Glutamatergic neuron (in vitro differentiated cells): ENCODE results near the gene RMDN3. TPM values are rescaled to one million over a fixed set of nuclear protein-coding genes. Genes with fewer than 3 reads are reported as not detected.

Experiments
- DNase-seq: peaks from one replicate; pipeline ENCODE4 v3.0.0; 2022
- H3K27ac Mint-ChIP-seq: one replicate; pipeline ENCODE4 v1.8.0; 2020; ENCODE audit warnings: mild to moderate bottlenecking, mixed read lengths, inconsistent platforms; ENCODE audit not compliant: unreplicated experiment
- H3K27me3 Mint-ChIP-seq: one replicate; pipeline ENCODE4 v1.8.0; 2020; ENCODE audit warnings: mild to moderate bottlenecking, moderate library complexity, mixed read lengths, inconsistent platforms; ENCODE audit not compliant: unreplicated experiment
- H3K36me3 Mint-ChIP-seq: one replicate; pipeline ENCODE4 v1.8.0; 2020; ENCODE audit warnings: mild to moderate bottlenecking, mixed read lengths, inconsistent platforms; ENCODE audit not compliant: unreplicated experiment
- H3K4me1 Mint-ChIP-seq: one replicate; pipeline ENCODE4 v1.8.0; 2020; ENCODE audit warnings: mild to moderate bottlenecking, low read depth, mixed read lengths, inconsistent platforms; ENCODE audit not compliant: unreplicated experiment
- H3K4me3 Mint-ChIP-seq: one replicate; pipeline ENCODE4 v1.8.0; 2020; ENCODE audit warnings: mild to moderate bottlenecking, mixed read lengths, inconsistent platforms; ENCODE audit not compliant: unreplicated experiment
- H3K9me3 Mint-ChIP-seq: one replicate; pipeline ENCODE4 v1.8.0; 2020; ENCODE audit warnings: mild to moderate bottlenecking, moderate library complexity, mixed read lengths, inconsistent platforms; ENCODE audit not compliant: unreplicated experiment
- total RNA-seq: library from RNA; stranded (reverse); fragmentation: NEBNext Ultra II Directional; extraction: Animal tissue kit (Norgen Biotek cat#: 25700); gene quantifications from one replicate; pipeline ENCODE4 v1.2.1, GENCODE V29; 2021; ENCODE audit not compliant: unreplicated experiment
- TF ChIP-seq, protein P1 (sequence below): fragments of 200-600 bp; sonication (generic); IDR thresholded peaks from one replicate; pipeline ENCODE4 v1.5.0; 2021; ENCODE audit not compliant: partially characterized antibody, unreplicated experiment

RMDN3 gene
- total RNA-seq, 1 donor from 2014 or later, result 37.1 TPM

DNA sequence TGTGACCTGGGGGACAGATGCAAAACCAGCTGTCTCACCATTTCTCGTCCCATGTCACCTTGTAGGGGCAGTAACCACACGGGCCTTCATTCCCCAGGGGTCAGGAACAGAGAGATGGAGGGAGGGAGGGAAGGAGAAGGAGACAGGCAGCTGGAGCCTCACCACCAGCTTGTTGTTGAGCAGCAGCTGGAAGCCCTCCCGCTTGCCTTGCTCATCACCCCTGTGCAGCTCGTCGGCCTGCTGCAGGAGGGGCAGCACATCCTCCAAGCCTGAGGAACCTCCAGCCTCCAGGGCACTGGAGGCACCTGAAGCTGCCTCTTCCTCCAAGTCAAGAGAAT lies 10.3 kb downstream of the RMDN3 start:
- DNase-seq, result peak; percentile 56
- TF ChIP-seq, protein P1, sequence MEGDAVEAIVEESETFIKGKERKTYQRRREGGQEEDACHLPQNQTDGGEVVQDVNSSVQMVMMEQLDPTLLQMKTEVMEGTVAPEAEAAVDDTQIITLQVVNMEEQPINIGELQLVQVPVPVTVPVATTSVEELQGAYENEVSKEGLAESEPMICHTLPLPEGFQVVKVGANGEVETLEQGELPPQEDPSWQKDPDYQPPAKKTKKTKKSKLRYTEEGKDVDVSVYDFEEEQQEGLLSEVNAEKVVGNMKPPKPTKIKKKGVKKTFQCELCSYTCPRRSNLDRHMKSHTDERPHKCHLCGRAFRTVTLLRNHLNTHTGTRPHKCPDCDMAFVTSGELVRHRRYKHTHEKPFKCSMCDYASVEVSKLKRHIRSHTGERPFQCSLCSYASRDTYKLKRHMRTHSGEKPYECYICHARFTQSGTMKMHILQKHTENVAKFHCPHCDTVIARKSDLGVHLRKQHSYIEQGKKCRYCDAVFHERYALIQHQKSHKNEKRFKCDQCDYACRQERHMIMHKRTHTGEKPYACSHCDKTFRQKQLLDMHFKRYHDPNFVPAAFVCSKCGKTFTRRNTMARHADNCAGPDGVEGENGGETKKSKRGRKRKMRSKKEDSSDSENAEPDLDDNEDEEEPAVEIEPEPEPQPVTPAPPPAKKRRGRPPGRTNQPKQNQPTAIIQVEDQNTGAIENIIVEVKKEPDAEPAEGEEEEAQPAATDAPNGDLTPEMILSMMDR, result peak; percentile 10
- Mint-ChIP-seq H3K4me3 (peak overlapping the region; percentile 76), H3K9me3 (no peaks in the 10 kb centered on the region), H3K27me3 (peaks cover 6% of the 10 kb centered on the region), H3K4me1 (peaks cover 25% of the 10 kb centered on the region), H3K27ac (peak overlapping the region; percentile 95), H3K36me3 (peaks cover 5% of the 10 kb centered on the region)

DNA sequence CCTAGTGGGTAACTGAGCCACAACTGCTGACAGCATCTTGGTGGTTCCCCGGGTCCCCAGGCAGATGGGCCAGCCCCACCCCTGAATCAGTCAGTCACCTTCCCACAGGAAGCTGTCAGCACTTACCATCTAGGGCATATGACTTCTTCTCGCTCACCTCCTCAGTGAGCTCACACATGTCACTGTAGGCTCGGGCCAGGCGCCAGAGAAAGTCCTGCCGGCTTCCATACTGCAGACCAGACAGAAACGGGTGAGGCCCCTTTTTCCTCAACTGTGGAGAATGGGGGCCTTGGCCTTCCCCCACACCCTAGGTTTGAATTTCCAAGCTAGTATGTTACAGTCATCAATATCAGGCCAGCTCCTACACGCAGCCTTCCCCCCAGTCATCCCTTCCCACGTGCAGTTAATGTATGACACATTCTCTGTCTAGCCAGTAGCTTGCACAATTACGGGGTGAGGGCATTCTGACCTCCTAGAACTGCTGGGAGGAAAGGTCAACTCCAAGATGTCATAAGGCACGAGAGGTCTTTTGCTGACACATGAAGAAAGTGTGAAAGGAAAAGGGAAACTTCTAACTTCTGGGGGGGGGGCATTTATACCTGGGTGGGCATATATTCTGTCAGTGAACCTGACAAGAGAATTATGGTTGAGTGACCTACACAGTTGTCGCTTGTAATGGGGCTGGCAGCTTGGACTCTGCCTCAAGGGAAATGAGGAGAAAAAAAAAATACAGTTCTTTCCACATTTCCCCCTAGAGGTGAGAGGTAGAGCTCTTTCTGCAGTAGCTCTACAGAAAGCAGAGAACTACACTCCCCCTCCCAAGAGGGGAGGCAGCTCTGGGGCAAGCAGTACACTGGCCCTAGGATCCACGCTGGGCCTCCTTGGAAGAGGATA lies 10.9 kb downstream of the RMDN3 start:
- peak overlapping the region; percentile 67 for H3K4me3 Mint-ChIP-seq
- H3K27ac Mint-ChIP-seq, result peak overlapping the region; percentile 95
- peaks cover 3% of the 10 kb centered on the region for H3K27me3 Mint-ChIP-seq
- no peaks in the 10 kb centered on the region for H3K9me3 Mint-ChIP-seq
- peaks cover 25% of the 10 kb centered on the region for H3K4me1 Mint-ChIP-seq
- TF ChIP-seq, protein P1, result peak; percentile 46
- H3K36me3 Mint-ChIP-seq, result peaks cover 5% of the 10 kb centered on the region
- DNase-seq, result no peak

DNA sequence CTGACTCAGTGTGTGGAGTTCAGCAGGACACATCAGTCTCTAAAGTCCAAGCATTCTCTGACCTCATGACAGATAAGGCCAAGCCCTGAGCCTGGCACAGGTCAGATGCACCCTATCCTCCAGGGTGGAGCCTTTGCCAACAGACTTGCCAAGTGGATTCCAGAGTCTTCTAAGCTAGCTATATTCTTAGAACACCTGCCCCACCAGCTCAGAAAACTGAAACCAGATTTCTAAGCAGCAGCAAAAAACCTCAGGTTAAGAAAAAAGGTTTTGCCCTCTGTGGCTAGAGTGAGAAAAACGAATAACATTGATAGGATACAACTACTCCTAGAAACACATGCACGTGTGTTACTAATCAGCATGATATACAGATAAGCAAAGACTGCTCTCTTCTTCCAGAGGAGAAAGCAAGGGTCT lies 11.6 kb downstream of the RMDN3 start:
- Mint-ChIP-seq H3K27me3 (peaks cover 3% of the 10 kb centered on the region), H3K4me3 (no peak overlapping the region), H3K27ac (peak overlapping the region; percentile 95), H3K4me1 (peaks cover 25% of the 10 kb centered on the region), H3K36me3 (peaks cover 5% of the 10 kb centered on the region), H3K9me3 (no peaks in the 10 kb centered on the region)
- TF ChIP-seq, protein P1, result no peak
- DNase-seq, result no peak

DNA sequence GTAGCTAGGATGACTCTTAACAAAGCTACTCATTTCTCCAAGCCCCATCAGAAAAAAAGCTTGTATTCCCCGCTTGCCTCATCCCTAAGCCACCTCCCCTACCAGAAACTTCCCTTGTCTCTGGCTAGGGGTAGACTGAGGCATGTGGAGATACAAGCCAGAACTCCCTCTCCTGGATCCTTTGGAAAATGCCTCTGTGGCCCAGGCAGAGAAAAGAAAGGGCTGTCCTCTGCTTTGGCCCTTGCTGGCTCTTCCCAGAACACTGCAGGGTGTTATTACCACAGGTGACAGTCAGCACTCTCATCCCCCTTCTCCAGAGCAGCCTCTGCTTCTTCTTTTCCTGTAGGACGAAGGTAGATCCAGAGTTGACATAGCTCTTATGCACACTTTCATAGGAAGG lies 15.2 kb downstream of the RMDN3 start:
- Mint-ChIP-seq H3K36me3 (peaks cover 5% of the 10 kb centered on the region), H3K27me3 (peaks cover 3% of the 10 kb centered on the region), H3K4me3 (no peak overlapping the region), H3K9me3 (no peaks in the 10 kb centered on the region), H3K4me1 (peaks cover 12% of the 10 kb centered on the region), H3K27ac (no peak overlapping the region)
- TF ChIP-seq, protein P1, result no peak
- DNase-seq, result no peak

DNA sequence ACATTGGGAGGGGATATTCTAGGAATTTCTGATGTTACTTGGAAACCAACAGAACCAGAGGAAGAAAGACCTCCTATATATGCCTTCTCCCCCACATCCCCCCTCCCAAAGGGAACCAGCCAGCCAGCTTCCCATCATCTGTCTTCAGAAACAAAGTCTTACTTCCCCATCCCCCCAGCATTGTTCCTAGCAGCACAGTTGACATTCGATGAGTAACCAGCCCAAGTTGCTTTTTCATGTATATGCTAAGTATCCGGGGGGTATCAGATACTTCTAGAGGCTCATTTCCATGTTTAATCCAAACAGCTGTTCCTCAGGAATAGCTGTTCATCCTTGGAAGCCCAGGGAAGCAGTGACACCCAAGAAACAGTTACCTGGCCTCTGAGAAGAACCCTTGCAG lies 16.0 kb downstream of the RMDN3 start:
- H3K9me3 Mint-ChIP-seq, result no peaks in the 10 kb centered on the region
- peaks cover 3% of the 10 kb centered on the region for H3K27me3 Mint-ChIP-seq
- H3K27ac Mint-ChIP-seq, result no peak overlapping the region
- no peak for DNase-seq
- H3K4me1 Mint-ChIP-seq, result peaks cover 6% of the 10 kb centered on the region
- TF ChIP-seq, protein P1, result no peak
- no peak overlapping the region for H3K4me3 Mint-ChIP-seq
- H3K36me3 Mint-ChIP-seq, result peaks cover 5% of the 10 kb centered on the region
